Measurements from ENCODE around the gene TMEM121B. TPM values are rescaled to one million over a fixed set of nuclear protein-coding genes. Genes with fewer than 3 reads are reported as not detected.

TMEM121B gene
- total RNA-seq, 2 experiments from 2014 or later, result 0.13 to 0.14 TPM

GRCh38 chr22:17091851-17092250 is 29.3 kb downstream of the TMEM121B start:
- no peak for DNase-seq
- ChIA-PET POLR2A (interaction anchor here (1.1 to 1.5 kb wide), 3 partner anchors 15 to 66 kb away, joined by 3 to 5 read pairs (median 4); no protein-coding TSS in a partner anchor), CTCF (interaction anchor here (0.8 kb wide), 1 partner anchor 80 kb away, joined by 3 read pairs; no protein-coding TSS in a partner anchor)
- no peak overlapping the region for H3K4me3 Mint-ChIP-seq
- H3K27ac Mint-ChIP-seq, result no peak overlapping the region
- H3K36me3 Mint-ChIP-seq (ENCODE audit: low read depth), result peaks cover 5% of the 10 kb centered on the region
- no peak for TF ChIP-seq CTCF (IDR thresholded peaks at IDR 0.05)
- no peaks in the 10 kb centered on the region for H3K27me3 Mint-ChIP-seq
- no peak for ATAC-seq
- H3K4me1 Mint-ChIP-seq (ENCODE audit: low read depth), result peaks cover 81% of the 10 kb centered on the region
- H3K9me3 Mint-ChIP-seq, result no peaks in the 10 kb centered on the region
- intact Hi-C loops (cut with micrococcal nuclease), result no loop called here

GRCh38 chr22:17090550-17090949 is 30.6 kb downstream of the TMEM121B start:
- no peak for DNase-seq
- peak overlapping the region; percentile 18 for H3K27ac Mint-ChIP-seq
- H3K4me1 Mint-ChIP-seq (ENCODE audit: low read depth), result peaks cover 82% of the 10 kb centered on the region
- ChIA-PET POLR2A (interaction anchor here (1.5 kb wide), 1 partner anchor 16 kb away, joined by 5 read pairs; no protein-coding TSS in a partner anchor), CTCF (no interaction called here)
- H3K4me3 Mint-ChIP-seq, result no peak overlapping the region
- H3K36me3 Mint-ChIP-seq (ENCODE audit: low read depth), result peaks cover 7% of the 10 kb centered on the region
- H3K9me3 Mint-ChIP-seq, result no peaks in the 10 kb centered on the region
- ATAC-seq, result no peak
- intact Hi-C loops (cut with micrococcal nuclease), result no loop called here
- no peak for TF ChIP-seq CTCF (IDR thresholded peaks at IDR 0.05)
- no peaks in the 10 kb centered on the region for H3K27me3 Mint-ChIP-seq

- peak overlapping the region; percentile 81 for H3K4me3 Mint-ChIP-seq
Measured at GRCh38 chr22:17087498-17088131, 33.5 kb downstream of the TMEM121B start.

GRCh38 chr22:17086788-17087497 is 34.2 kb downstream of the TMEM121B start:
- POLR2A ChIA-PET, result interaction anchor here (0.6 to 1.6 kb wide), 2 partner anchors 72 to 193 kb away, joined by 4 to 7 read pairs; partner anchors contain the start of gene HDHD5
- H3K36me3 Mint-ChIP-seq (ENCODE audit: low read depth), result peaks cover 7% of the 10 kb centered on the region
- DNase-seq (peak; percentile 28), ATAC-seq (no peak)
- intact Hi-C loops (cut with micrococcal nuclease), result loop anchor here (5.0 kb wide), 1 partner anchor 70 kb away; the partner anchor contains the start of gene HDHD5
- no peak for TF ChIP-seq CTCF (IDR thresholded peaks at IDR 0.05)
- no peaks in the 10 kb centered on the region for H3K9me3 Mint-ChIP-seq
- H3K4me1 Mint-ChIP-seq (ENCODE audit: low read depth), result peaks cover 60% of the 10 kb centered on the region
- H3K27ac Mint-ChIP-seq, result peak overlapping the region; percentile 80
- H3K27me3 Mint-ChIP-seq, result no peaks in the 10 kb centered on the region
- CTCF ChIA-PET, result interaction anchor here (1.0 to 3.3 kb wide), 3 partner anchors 12 to 85 kb away, joined by 4 to 11 read pairs (median 4); no protein-coding TSS in a partner anchor
- H3K4me3 Mint-ChIP-seq, result peak overlapping the region; percentile 81

More at GRCh38 chr22:17087498-17088131, 33.5 kb downstream of the TMEM121B start:
- H3K9me3 Mint-ChIP-seq, result no peaks in the 10 kb centered on the region
- peak; percentile 77 for DNase-seq
- peak overlapping the region; percentile 80 for H3K27ac Mint-ChIP-seq
- H3K4me1 Mint-ChIP-seq (ENCODE audit: low read depth), result peaks cover 67% of the 10 kb centered on the region
- H3K27me3 Mint-ChIP-seq, result no peaks in the 10 kb centered on the region
- H3K36me3 Mint-ChIP-seq (ENCODE audit: low read depth), result peaks cover 7% of the 10 kb centered on the region
- TF ChIP-seq CTCF (IDR thresholded peaks at IDR 0.05), result no peak
- intact Hi-C loops (cut with micrococcal nuclease), result loop anchor here (5.0 kb wide), 1 partner anchor 70 kb away; the partner anchor contains the start of gene HDHD5
- CTCF ChIA-PET, result interaction anchor here (1.0 to 2.6 kb wide), 4 partner anchors 9 to 85 kb away, joined by 3 to 14 read pairs (median 4); no protein-coding TSS in a partner anchor
- POLR2A ChIA-PET, result interaction anchor here (0.6 to 2.4 kb wide), 3 partner anchors 20 to 193 kb away, joined by 4 to 10 read pairs (median 7); partner anchors contain the start of gene HDHD5
- ATAC-seq, result peak; percentile 7

Data from activated CD8-positive, alpha-beta T cell treated with anti-CD3 and anti-CD28 coated beads for 36 hours (primary cell).